ENCODE data around the gene PRKAG2.

DNA sequence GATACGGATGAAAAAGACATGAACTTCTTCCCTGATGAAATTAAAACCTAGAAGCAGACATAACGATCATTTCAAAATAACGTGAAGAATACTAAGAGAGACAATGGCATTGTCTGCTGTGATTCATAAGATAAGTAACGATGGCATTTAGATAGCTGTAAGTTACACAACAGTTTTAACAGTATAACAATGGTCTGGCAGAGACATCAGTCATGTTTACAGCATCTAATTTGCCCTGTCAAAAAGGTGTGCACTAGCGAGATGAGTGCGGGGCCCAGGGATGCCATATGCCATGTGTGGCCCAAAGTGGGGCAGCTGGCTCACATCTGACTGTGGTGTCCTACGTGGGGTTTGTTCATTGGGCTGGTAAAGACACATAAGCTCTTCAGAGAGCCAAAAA is 301.5 kb downstream of the PRKAG2 start:
- TF ChIP-seq EZH2 (IDR thresholded peaks at IDR 0.05): no peak
- no peak for TF ChIP-seq POLR2AphosphoS5 (IDR thresholded peaks at IDR 0.05; ENCODE audit: borderline replicate concordance, low read depth, low read length)

Data from SK-N-MC (cell line).